CD4-positive, alpha-beta T cell treated with Interleukin-10 for 1 hour (primary cell): ENCODE data around the gene PLPPR2.
"Not testable (repeated sequence)": the region's sequence is repeated elsewhere in the genome, so short reads cannot be mapped to it uniquely, and the experiment has no call there.

Experiments used
- DNase-seq: peaks from one replicate; pipeline ENCODE4 v3.0.0-alpha.2; 2020

The PLPPR2 gene

GRCh38 chr19:11342429-11342828 lies 12.8 kb upstream of the PLPPR2 start:
- DNase-seq = no peak

- no peak for DNase-seq
Observed at GRCh38 chr19:11345122-11345803, 10.0 kb upstream of the PLPPR2 start.

- peak; percentile 99 for DNase-seq
Observed at GRCh38 chr19:11346104-11346940, 8.9 kb upstream of the PLPPR2 start, which contains the start of the genes CCDC159 and TMEM205. Gene CCDC159, plus strand, starts transcription at chr19:11346519. Its CDS starts 88 bp downstream, at chr19:11346607. Gene TMEM205, minus strand, starts transcription at chr19:11346268. Its CDS starts 649 bp downstream, at chr19:11345619.

GRCh38 chr19:11347546-11348039 lies 7.6 kb upstream of the PLPPR2 start:
- DNase-seq = no peak

- no peak for DNase-seq
Observed at GRCh38 chr19:11349171-11349570, 6.1 kb upstream of the PLPPR2 start.

- not testable (repeated sequence) for DNase-seq
Observed at GRCh38 chr19:11354102-11354501, 1.1 kb upstream of the PLPPR2 start.

GRCh38 chr19:11356074-11356397 lies 804 bp downstream of the PLPPR2 start:
- DNase-seq = no peak

- no peak for DNase-seq
Observed at GRCh38 chr19:11356676-11357550, 1.7 kb downstream of the PLPPR2 start.

GRCh38 chr19:11359421-11359820 lies 4.2 kb downstream of the PLPPR2 start:
- DNase-seq = no peak

- DNase-seq = no peak
Observed at GRCh38 chr19:11361037-11361770, 6.0 kb downstream of the PLPPR2 start.

- DNase-seq = no peak
Observed at GRCh38 chr19:11361771-11362731, 6.8 kb downstream of the PLPPR2 start.

- no peak for DNase-seq
Observed at GRCh38 chr19:11363881-11364280, 8.6 kb downstream of the PLPPR2 start.

GRCh38 chr19:11364296-11364904 lies 9.2 kb downstream of the PLPPR2 start:
- DNase-seq = no peak

GRCh38 chr19:11364935-11365334 lies 9.7 kb downstream of the PLPPR2 start:
- no peak for DNase-seq

GRCh38 chr19:11365557-11366117 lies 10.4 kb downstream of the PLPPR2 start:
- no peak for DNase-seq

- DNase-seq = no peak
Observed at GRCh38 chr19:11367528-11367927, 12.3 kb downstream of the PLPPR2 start.

- no peak for DNase-seq
Observed at GRCh38 chr19:11370744-11371143, 15.5 kb downstream of the PLPPR2 start.

- DNase-seq = no peak
Observed at GRCh38 chr19:11373166-11373884, 18.1 kb downstream of the PLPPR2 start.

GRCh38 chr19:11373885-11374432 lies 18.7 kb downstream of the PLPPR2 start:
- DNase-seq = no peak
